ENCODE data around the gene EFCAB14. TPM values are rescaled to one million over a fixed set of nuclear protein-coding genes. Genes with fewer than 3 reads are reported as not detected.

EFCAB14 gene
- total RNA-seq, 3 donors from 2014 or later (not counting 1 experiment from before 2014, with no cell fraction given) = 77.7 to 130 (median 119) TPM

GRCh38 chr1:46642115-46642680 is 76.7 kb downstream of the EFCAB14 start:
- H3K4me3 ChIP-seq (ENCODE audit: low read length) = no peak overlapping the region
- no peak overlapping the region for H3K27ac Mint-ChIP-seq
- H3K27me3 ChIP-seq (ENCODE audit: control insufficient read depth, insufficient read depth, low read length) = no peaks in the 10 kb centered on the region
- no peaks in the 10 kb centered on the region for H3K9me3 Mint-ChIP-seq
- DNase-seq (no peak), ATAC-seq (no peak)
- no peaks in the 10 kb centered on the region for H3K9me3 ChIP-seq (ENCODE audit: control insufficient read depth, insufficient read depth, low read length)
- peaks cover 6% of the 10 kb centered on the region for H3K36me3 Mint-ChIP-seq
- peaks cover 15% of the 10 kb centered on the region for H3K36me3 ChIP-seq (ENCODE audit: control insufficient read depth, insufficient read depth, low read length)
- no peak overlapping the region for H3K4me3 Mint-ChIP-seq
- H3K27ac ChIP-seq (ENCODE audit: low read length) = no peak overlapping the region
- intact Hi-C loops (cut with micrococcal nuclease) = no loop called here
- TF ChIP-seq, protein P1, sequence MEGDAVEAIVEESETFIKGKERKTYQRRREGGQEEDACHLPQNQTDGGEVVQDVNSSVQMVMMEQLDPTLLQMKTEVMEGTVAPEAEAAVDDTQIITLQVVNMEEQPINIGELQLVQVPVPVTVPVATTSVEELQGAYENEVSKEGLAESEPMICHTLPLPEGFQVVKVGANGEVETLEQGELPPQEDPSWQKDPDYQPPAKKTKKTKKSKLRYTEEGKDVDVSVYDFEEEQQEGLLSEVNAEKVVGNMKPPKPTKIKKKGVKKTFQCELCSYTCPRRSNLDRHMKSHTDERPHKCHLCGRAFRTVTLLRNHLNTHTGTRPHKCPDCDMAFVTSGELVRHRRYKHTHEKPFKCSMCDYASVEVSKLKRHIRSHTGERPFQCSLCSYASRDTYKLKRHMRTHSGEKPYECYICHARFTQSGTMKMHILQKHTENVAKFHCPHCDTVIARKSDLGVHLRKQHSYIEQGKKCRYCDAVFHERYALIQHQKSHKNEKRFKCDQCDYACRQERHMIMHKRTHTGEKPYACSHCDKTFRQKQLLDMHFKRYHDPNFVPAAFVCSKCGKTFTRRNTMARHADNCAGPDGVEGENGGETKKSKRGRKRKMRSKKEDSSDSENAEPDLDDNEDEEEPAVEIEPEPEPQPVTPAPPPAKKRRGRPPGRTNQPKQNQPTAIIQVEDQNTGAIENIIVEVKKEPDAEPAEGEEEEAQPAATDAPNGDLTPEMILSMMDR (IDR thresholded peaks at IDR 0.05) = no peak
- H3K27me3 Mint-ChIP-seq (ENCODE audit: low read depth in 2 of 2) = no peaks in the 10 kb centered on the region
- no peaks in the 10 kb centered on the region for H3K4me1 ChIP-seq (ENCODE audit: control insufficient read depth, insufficient read depth, low read length)
- H3K4me1 Mint-ChIP-seq = no peaks in the 10 kb centered on the region

GRCh38 chr1:46639547-46639946 is 79.4 kb downstream of the EFCAB14 start:
- H3K4me3 Mint-ChIP-seq = no peak overlapping the region
- no peaks in the 10 kb centered on the region for H3K27me3 Mint-ChIP-seq (ENCODE audit: low read depth in 2 of 2)
- H3K4me1 Mint-ChIP-seq = no peaks in the 10 kb centered on the region
- H3K4me1 ChIP-seq (ENCODE audit: control insufficient read depth, insufficient read depth, low read length) = no peaks in the 10 kb centered on the region
- no peak overlapping the region for H3K27ac Mint-ChIP-seq
- H3K9me3 Mint-ChIP-seq = no peaks in the 10 kb centered on the region
- intact Hi-C loops (cut with micrococcal nuclease) = no loop called here
- ATAC-seq (no peak), DNase-seq (no peak)
- H3K27ac ChIP-seq (ENCODE audit: low read length) = no peak overlapping the region
- H3K36me3 ChIP-seq (ENCODE audit: control insufficient read depth, insufficient read depth, low read length) = peaks cover 28% of the 10 kb centered on the region
- H3K27me3 ChIP-seq (ENCODE audit: control insufficient read depth, insufficient read depth, low read length) = no peaks in the 10 kb centered on the region
- H3K9me3 ChIP-seq (ENCODE audit: control insufficient read depth, insufficient read depth, low read length) = no peaks in the 10 kb centered on the region
- H3K4me3 ChIP-seq (ENCODE audit: low read length) = no peak overlapping the region
- peaks cover 7% of the 10 kb centered on the region for H3K36me3 Mint-ChIP-seq
- whole genome bisulfite sequencing (ENCODE audit: insufficient coverage) = 100% methylated on average over 1 of the region's 1 CpG
- TF ChIP-seq, protein P1 (IDR thresholded peaks at IDR 0.05) = no peak

DNA sequence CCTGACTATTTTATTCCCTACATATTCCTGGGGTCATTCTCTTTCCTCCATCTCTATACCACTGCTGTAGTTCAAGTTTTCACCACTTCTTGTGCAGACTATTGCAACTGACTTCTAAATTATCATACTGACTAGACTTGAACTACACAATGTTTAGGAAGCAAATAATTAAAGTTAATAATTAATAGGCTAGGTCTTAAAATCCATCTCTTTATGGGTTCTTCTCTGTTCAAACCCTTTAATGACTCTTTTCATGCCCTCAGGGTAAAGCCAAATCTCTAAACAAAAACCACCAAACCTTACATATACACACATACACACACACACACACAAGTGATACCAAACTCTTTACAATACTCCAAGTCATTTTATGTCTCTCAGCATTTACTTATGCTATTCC is 80.0 kb downstream of the EFCAB14 start:
- H3K36me3 ChIP-seq (ENCODE audit: control insufficient read depth, insufficient read depth, low read length) = peaks cover 28% of the 10 kb centered on the region
- TF ChIP-seq, protein P1 (IDR thresholded peaks at IDR 0.05) = no peak
- no peaks in the 10 kb centered on the region for H3K27me3 Mint-ChIP-seq (ENCODE audit: low read depth in 2 of 2)
- peaks cover 11% of the 10 kb centered on the region for H3K36me3 Mint-ChIP-seq
- H3K4me1 ChIP-seq (ENCODE audit: control insufficient read depth, insufficient read depth, low read length) = no peaks in the 10 kb centered on the region
- ATAC-seq (no peak), DNase-seq (no peak)
- no peak overlapping the region for H3K27ac Mint-ChIP-seq
- no peak overlapping the region for H3K4me3 ChIP-seq (ENCODE audit: low read length)
- intact Hi-C loops (cut with micrococcal nuclease) = no loop called here
- no peak overlapping the region for H3K4me3 Mint-ChIP-seq
- no peak overlapping the region for H3K27ac ChIP-seq (ENCODE audit: low read length)
- H3K9me3 Mint-ChIP-seq = no peaks in the 10 kb centered on the region
- H3K9me3 ChIP-seq (ENCODE audit: control insufficient read depth, insufficient read depth, low read length) = no peaks in the 10 kb centered on the region
- no peaks in the 10 kb centered on the region for H3K4me1 Mint-ChIP-seq
- no peaks in the 10 kb centered on the region for H3K27me3 ChIP-seq (ENCODE audit: control insufficient read depth, insufficient read depth, low read length)

GRCh38 chr1:46637444-46638083 is 81.3 kb downstream of the EFCAB14 start:
- Mint-ChIP-seq H3K9me3 (no peaks in the 10 kb centered on the region), H3K27ac (no peak overlapping the region), H3K4me1 (no peaks in the 10 kb centered on the region), H3K36me3 (peaks cover 18% of the 10 kb centered on the region), H3K4me3 (no peak overlapping the region), H3K27me3 (ENCODE audit: low read depth in 2 of 2) (no peaks in the 10 kb centered on the region)
- WGBS (ENCODE audit: insufficient coverage) = 50% methylated on average over 2 of the region's 2 CpGs
- TF ChIP-seq, protein P1 (IDR thresholded peaks at IDR 0.05) = no peak
- Histone ChIP-seq H3K36me3 (ENCODE audit: control insufficient read depth, insufficient read depth, low read length) (peaks cover 32% of the 10 kb centered on the region), H3K27me3 (ENCODE audit: control insufficient read depth, insufficient read depth, low read length) (no peaks in the 10 kb centered on the region), H3K4me1 (ENCODE audit: control insufficient read depth, insufficient read depth, low read length) (no peaks in the 10 kb centered on the region), H3K27ac (ENCODE audit: low read length) (no peak overlapping the region), H3K4me3 (ENCODE audit: low read length) (no peak overlapping the region), H3K9me3 (ENCODE audit: control insufficient read depth, insufficient read depth, low read length) (no peaks in the 10 kb centered on the region)
- intact Hi-C loops (cut with micrococcal nuclease) = no loop called here
- ATAC-seq = no peak
- no peak for DNase-seq
